T-helper 17 cell (primary cell): ENCODE results near the gene SCGB3A1. TPM values are rescaled to one million over a fixed set of nuclear protein-coding genes. Genes with fewer than 3 reads are reported as not detected.

Experiments used
- ATAC-seq: fragments of 150-1000 bp; cut with Tn5 transposase; 2 replicates; pipeline ENCODE4 v1.10.0; 2021; ENCODE audit warnings: mild to moderate bottlenecking, moderate library complexity
- DNase-seq, 3 donors: peaks; one replicate each; pipeline versions ENCODE4 v3.0.0 to v3.0.0-alpha.2; 2020 to 2021
- H3K9me3 ChIP-seq: one replicate; pipeline ENCODE4 v1.7.0; 2013; ENCODE audit warnings: low read length, mild to moderate bottlenecking; ENCODE audit not compliant: control insufficient read depth, poor library complexity, severe bottlenecking
- H3K27ac Mint-ChIP-seq: one replicate; pipeline ENCODE4 v1.8.0; 2022; ENCODE audit warnings: mild to moderate bottlenecking, moderate library complexity, mixed read lengths
- H3K27me3 Mint-ChIP-seq: one replicate; pipeline ENCODE4 v1.8.0; 2022; ENCODE audit warnings: mixed read lengths
- H3K36me3 Mint-ChIP-seq: one replicate; pipeline ENCODE4 v1.8.0; 2022; ENCODE audit warnings: low read depth, mixed read lengths
- H3K4me1 Mint-ChIP-seq: one replicate; pipeline ENCODE4 v1.8.0; 2022; ENCODE audit warnings: mild to moderate bottlenecking, mixed read lengths
- H3K4me3 Mint-ChIP-seq: one replicate; pipeline ENCODE4 v1.8.0; 2022; ENCODE audit warnings: mild to moderate bottlenecking, moderate library complexity, mixed read lengths
- total RNA-seq, 4 donors: library from RNA in 2 of 4; stranded (reverse) in 2 of 4; gene quantifications; one replicate each; pipeline ENCODE4 v1.2.3 and lab custom pipeline; 2022 to 2026

Gene SCGB3A1
- total RNA-seq, 2 donors from 2014 or later = 4.1 TPM; not detected in 1

DNA sequence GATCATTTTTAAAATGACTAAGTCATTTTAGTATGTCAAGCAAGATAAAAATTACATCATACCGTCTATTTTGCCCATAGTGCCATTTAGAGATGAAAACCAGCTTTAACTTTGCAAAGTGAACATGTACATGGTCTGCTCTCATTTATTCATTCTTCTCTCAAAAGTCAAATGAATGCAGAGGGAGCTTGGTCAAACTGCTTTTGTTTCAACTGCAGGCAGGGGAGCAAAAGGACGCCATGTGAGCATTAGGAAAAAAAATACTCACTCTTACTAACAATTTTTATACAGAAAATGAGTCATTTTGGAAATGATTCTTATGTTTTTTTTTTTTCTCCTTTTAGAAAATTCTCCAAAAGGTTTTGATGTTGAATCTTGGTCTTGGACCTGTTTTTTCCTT, 15.7 kb downstream of the SCGB3A1 start:
- DNase-seq (no peak), ATAC-seq (no peak)
- H3K36me3 Mint-ChIP-seq = peaks cover 5% of the 10 kb centered on the region
- peaks cover 4% of the 10 kb centered on the region for H3K4me1 Mint-ChIP-seq
- no peak overlapping the region for H3K4me3 Mint-ChIP-seq
- no peaks in the 10 kb centered on the region for H3K27me3 Mint-ChIP-seq
- no peaks in the 10 kb centered on the region for H3K9me3 ChIP-seq
- no peak overlapping the region for H3K27ac Mint-ChIP-seq

DNA sequence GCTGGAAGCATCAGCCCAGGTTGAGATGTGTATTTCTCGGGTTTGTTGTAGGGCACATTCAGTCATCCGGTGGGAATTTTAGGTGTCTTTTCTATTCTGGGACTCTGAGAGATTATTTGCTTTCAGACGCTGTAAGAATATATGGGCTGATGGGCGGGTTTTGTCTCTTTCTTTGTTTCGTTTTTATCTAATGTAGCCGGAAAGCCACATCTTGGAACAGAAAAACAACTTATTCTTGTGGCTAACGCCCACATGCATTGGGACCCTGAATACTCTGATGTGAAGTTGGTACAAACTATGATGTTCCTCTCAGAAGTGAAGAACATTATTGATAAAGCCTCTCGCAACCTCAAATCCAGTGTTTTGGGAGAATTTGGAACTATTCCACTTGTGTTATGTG, 22.4 kb downstream of the SCGB3A1 start:
- no peak overlapping the region for H3K27ac Mint-ChIP-seq

DNA sequence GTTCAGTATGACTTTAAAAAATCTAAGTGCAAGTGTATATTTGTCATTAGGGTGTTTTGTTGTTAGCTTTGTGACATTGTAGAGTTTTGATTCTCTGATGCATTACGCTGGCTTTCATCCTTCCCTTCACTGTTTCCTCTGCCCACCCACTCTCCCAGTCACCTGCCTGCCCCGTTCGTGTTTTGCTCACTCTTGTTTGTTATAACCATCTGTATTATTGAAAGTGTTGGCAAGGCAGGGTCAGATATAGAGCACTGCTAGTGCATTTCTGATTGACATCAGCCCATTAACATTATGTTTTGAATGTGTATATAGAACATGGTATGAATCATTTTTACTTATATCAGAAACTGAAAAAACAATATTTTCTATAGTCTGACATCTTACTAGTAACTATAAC, 27.3 kb downstream of the SCGB3A1 start:
- Mint-ChIP-seq H3K27ac (no peak overlapping the region), H3K36me3 (peaks cover 12% of the 10 kb centered on the region), H3K27me3 (no peaks in the 10 kb centered on the region), H3K4me3 (no peak overlapping the region), H3K4me1 (peaks cover 11% of the 10 kb centered on the region)
- no peaks in the 10 kb centered on the region for H3K9me3 ChIP-seq
- no peak for DNase-seq
- no peak for ATAC-seq

More for the DNA sequence above, 22.4 kb downstream of the SCGB3A1 start:
- Mint-ChIP-seq H3K4me1 (peaks cover 5% of the 10 kb centered on the region), H3K27me3 (no peaks in the 10 kb centered on the region), H3K4me3 (no peak overlapping the region), H3K36me3 (peaks cover 9% of the 10 kb centered on the region)
- no peak for DNase-seq
- ATAC-seq = no peak
- no peaks in the 10 kb centered on the region for H3K9me3 ChIP-seq

DNA sequence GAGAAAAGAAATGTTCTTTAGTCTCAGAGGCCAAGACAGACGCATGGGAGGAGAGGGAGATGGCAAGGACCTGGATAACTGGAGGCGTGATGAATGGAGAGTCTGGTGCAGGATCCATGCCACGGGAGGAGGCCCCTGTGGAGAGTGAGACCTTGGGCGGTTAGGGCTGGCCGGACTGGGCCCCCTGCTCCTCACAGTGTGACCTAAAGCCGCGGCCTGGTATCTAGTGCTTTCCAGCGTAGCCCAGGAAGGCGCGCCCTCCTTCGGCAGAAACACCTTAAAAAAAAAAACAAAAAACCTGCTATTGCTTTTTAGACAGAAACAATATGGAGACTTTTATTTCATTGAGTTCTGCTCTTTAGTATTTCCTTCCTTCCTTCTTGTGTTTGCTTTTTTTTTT, 33.1 kb downstream of the SCGB3A1 start:
- no peak overlapping the region for H3K27ac Mint-ChIP-seq
- DNase-seq = no peak
- no peaks in the 10 kb centered on the region for H3K9me3 ChIP-seq
- no peak for ATAC-seq
- peaks cover 25% of the 10 kb centered on the region for H3K4me1 Mint-ChIP-seq
- H3K36me3 Mint-ChIP-seq = peaks cover 17% of the 10 kb centered on the region
- no peak overlapping the region for H3K4me3 Mint-ChIP-seq
- no peaks in the 10 kb centered on the region for H3K27me3 Mint-ChIP-seq

DNA sequence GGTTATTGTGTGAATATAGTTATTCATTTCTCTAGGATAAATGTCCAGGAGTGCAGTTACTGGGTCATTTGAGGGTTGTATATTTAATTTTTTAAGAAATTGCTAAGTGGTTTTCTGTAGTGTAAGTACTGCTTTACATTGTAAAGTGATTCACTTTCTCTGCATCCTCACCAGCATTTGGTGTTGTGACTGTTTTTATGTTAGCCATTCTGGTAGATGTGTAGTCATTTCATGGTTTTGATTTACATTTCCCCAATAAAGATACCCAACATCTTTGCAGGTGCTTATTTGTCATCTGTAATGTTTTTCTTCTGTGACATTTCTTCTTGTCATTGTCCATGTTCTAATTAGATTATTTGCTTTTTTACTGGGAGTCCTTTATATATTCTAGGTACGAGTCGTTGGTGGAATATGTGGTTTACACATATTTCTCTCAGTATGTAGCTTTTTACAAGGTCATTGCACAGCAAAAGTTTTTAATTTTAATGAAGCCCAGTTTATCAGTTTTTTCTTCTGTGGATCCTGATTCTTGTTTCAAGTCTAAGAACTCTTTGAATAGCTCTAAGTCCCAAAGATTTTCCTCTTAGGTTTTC, 34.0 kb downstream of the SCGB3A1 start:
- Mint-ChIP-seq H3K4me1 (peaks cover 25% of the 10 kb centered on the region), H3K27me3 (no peaks in the 10 kb centered on the region), H3K36me3 (peaks cover 17% of the 10 kb centered on the region), H3K27ac (no peak overlapping the region), H3K4me3 (no peak overlapping the region)
- ATAC-seq (no peak), DNase-seq (no peak)
- H3K9me3 ChIP-seq = no peaks in the 10 kb centered on the region

DNA sequence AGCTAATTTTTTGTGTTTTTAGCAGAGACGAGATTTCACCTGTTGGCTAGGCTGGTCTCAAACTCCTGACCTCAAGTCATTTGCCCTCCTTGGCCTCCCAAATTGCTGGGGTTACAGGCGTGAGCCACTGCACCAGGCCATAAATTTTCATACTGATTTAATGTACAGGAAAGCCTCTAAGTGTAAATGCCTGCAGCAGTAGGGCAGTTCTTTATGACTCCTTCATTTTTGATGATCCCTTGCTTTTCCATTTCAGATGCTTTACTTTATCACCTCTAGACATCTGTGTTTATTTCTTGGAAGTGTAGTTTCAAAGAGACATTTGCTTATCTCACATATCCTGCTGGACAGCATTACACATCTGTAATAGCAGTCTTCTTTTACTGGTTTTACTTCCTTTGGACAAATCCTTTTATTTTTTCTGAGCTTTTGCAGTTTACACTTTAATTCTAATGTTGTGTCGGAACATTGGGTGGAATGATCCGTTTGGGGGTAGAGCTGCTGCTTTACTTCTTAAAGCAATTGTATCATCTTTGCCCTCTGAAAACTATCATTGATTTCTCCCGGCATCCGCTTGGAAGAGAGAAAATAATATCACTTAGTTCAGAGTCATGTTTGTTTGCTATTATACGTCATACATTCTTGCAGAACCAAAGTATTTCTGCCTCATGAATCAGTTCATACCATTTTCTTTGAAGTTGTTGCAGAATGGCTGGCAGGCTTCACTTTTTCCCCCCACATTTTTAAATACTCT, 36.0 kb downstream of the SCGB3A1 start:
- no peak overlapping the region for H3K4me3 Mint-ChIP-seq
- DNase-seq (no peak), ATAC-seq (no peak)
- H3K36me3 Mint-ChIP-seq = peaks cover 14% of the 10 kb centered on the region
- peaks cover 21% of the 10 kb centered on the region for H3K4me1 Mint-ChIP-seq
- peak overlapping the region; percentile 64 for H3K27ac Mint-ChIP-seq
- H3K27me3 Mint-ChIP-seq = no peaks in the 10 kb centered on the region
- no peaks in the 10 kb centered on the region for H3K9me3 ChIP-seq

DNA sequence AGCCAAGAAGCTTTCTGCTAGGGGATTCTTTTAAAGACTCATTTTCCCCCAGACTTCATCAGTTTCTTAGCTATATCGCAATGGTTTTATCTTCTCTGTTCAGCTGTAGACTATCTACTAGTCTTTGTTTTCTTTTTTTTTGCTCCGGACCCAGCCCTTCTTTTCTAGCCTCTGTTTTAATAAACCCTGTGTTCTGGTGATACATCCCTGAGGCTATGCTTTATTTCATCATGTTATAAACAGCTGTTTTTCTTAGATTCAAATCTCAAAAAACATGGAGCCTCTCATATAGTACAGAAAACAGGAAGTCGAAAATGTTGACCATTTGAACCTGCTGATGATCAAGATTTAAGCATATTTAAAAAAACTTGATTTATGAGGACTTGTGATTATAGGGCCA, 37.8 kb downstream of the SCGB3A1 start:
- H3K27me3 Mint-ChIP-seq = no peaks in the 10 kb centered on the region
- H3K27ac Mint-ChIP-seq = no peak overlapping the region
- ATAC-seq (no peak), DNase-seq (no peak)
- no peaks in the 10 kb centered on the region for H3K9me3 ChIP-seq
- no peak overlapping the region for H3K4me3 Mint-ChIP-seq
- peaks cover 14% of the 10 kb centered on the region for H3K4me1 Mint-ChIP-seq
- peaks cover 6% of the 10 kb centered on the region for H3K36me3 Mint-ChIP-seq

DNA sequence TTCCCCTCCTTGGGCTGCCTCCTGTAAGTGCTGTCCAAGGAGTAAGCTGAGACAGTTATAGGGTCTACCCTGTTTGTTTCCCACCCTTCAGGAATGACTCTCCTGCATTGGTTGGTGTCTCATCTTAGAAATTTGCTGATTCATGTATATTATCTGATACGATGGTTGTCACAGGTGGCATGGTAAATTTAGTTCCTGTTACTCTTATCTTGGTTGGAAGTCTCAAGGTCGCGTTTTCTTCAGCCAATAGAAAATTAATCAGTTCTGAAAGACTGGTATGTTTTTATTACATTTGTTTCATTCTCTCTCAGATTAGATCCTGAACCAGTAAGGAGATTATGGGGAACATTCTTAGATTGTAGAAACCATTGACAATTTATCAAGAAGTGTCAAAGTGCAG, 42.7 kb downstream of the SCGB3A1 start:
- H3K36me3 Mint-ChIP-seq = peaks cover 9% of the 10 kb centered on the region
- H3K27me3 Mint-ChIP-seq = no peaks in the 10 kb centered on the region
- ATAC-seq (no peak), DNase-seq (no peak)
- H3K4me3 Mint-ChIP-seq = no peak overlapping the region
- H3K9me3 ChIP-seq = no peaks in the 10 kb centered on the region
- H3K27ac Mint-ChIP-seq = peak overlapping the region; percentile 3
- H3K4me1 Mint-ChIP-seq = peaks cover 16% of the 10 kb centered on the region

DNA sequence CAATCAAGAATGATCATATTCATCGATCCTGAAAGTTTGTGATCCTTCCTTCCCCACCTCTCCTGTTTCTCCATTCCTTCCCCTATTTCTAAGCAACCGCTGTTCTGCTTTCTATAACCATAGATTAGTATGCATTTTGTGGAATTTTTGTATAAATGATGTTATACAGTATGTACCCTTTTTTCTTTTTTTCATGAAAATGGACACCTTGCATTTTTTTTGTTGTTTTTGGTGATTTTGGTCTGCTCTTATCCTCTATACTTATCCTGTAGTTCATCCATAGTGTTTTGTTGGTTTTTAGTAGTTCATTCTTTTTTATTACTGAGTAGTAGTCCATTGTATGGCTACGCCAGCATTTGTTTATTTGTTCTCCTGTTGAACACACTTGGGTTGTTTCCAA, 46.1 kb downstream of the SCGB3A1 start:
- DNase-seq = no peak
- no peak overlapping the region for H3K4me3 Mint-ChIP-seq

DNA sequence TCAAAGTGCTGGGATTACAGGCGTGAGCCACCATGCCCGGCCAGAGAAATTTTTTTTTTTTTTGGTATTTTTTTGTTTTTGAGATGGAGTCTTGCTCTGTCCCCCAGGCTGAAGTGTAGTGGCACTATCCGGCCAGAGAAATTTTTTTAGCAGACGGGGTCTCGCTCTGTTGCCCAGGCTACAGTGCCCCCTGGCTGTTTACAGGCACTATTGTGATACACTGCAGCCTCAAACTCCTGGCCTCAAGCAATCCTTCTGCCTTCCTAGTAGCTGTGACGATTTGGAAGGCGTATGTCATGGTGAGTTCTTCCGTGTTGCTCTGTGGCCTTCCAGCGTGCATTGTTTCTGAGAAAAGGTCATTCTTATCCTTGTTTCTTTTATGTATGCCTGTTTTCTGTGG, 49.6 kb downstream of the SCGB3A1 start:
- Mint-ChIP-seq H3K27ac (no peak overlapping the region), H3K27me3 (no peaks in the 10 kb centered on the region), H3K36me3 (peaks cover 9% of the 10 kb centered on the region), H3K4me3 (no peak overlapping the region), H3K4me1 (peaks cover 16% of the 10 kb centered on the region)
- ATAC-seq (no peak), DNase-seq (no peak)
- no peaks in the 10 kb centered on the region for H3K9me3 ChIP-seq

More for the DNA sequence above, 46.1 kb downstream of the SCGB3A1 start:
- no peak for ATAC-seq
- H3K9me3 ChIP-seq = no peaks in the 10 kb centered on the region
- Mint-ChIP-seq H3K27me3 (no peaks in the 10 kb centered on the region), H3K36me3 (peaks cover 11% of the 10 kb centered on the region), H3K4me1 (peaks cover 22% of the 10 kb centered on the region), H3K27ac (no peak overlapping the region)

Other genes starting within 250 kb of the SCGB3A1 start
- gene GFPT2, start 238.2 kb downstream of the SCGB3A1 start, total RNA-seq = 1 to 10 TPM in 1 of 2 donors, under 1 TPM in 1; 0.80 to 2.1 TPM
- gene CNOT6, start 97.1 kb downstream of the SCGB3A1 start, total RNA-seq = 10 to 100 TPM; 19.0 to 22.0 TPM
- gene FLT4, start 58.1 kb upstream of the SCGB3A1 start, total RNA-seq = 1 to 10 TPM in 1 of 2 donors, under 1 TPM in 1; 0.57 to 1.5 TPM
- not detected for gene OR2Y1, start 148.6 kb upstream of the SCGB3A1 start, total RNA-seq
- 10 to 100 TPM; 77.1 to 80.8 TPM for gene MGAT1, start 211.3 kb upstream of the SCGB3A1 start, total RNA-seq